ENCODE data around the gene CAMK2A.

The CAMK2A gene

DNA sequence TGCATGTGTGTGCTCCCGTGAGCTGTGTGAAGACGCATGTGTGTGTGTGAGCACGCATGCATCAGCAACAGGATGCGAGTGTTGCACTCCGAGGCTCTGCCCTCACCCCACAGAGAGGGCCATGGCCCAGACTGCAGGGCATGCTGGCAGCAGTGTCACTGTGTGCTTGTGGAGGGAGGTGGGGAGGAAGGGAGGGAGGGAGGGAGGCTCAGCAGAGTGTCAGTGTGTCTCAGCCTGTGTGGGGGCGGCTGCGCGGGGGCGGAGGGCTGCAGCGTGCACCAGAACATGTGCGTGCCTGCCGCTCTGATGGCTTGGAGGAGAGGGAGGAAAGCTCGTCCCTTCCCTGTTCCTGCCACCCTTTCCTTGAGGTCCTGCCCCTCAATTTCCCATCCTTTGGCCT is 5.3 kb downstream of the CAMK2A start:
- Mint-ChIP-seq H3K9me3 (no peaks in the 10 kb centered on the region), H3K27ac (no peak overlapping the region), H3K27me3 (no peaks in the 10 kb centered on the region), H3K4me1 (ENCODE audit: low read depth) (no peaks in the 10 kb centered on the region), H3K4me3 (no peak overlapping the region), H3K36me3 (ENCODE audit: low read depth) (no peaks in the 10 kb centered on the region)

- H3K9me3 Mint-ChIP-seq: no peaks in the 10 kb centered on the region
- no peaks in the 10 kb centered on the region for H3K36me3 Mint-ChIP-seq (ENCODE audit: low read depth)
- no peak overlapping the region for H3K27ac Mint-ChIP-seq
- H3K4me1 Mint-ChIP-seq (ENCODE audit: low read depth): no peaks in the 10 kb centered on the region
- H3K4me3 Mint-ChIP-seq: no peak overlapping the region
- H3K27me3 Mint-ChIP-seq: no peaks in the 10 kb centered on the region
Observed at GRCh38 chr5:150283904-150284303, 5.7 kb downstream of the CAMK2A start.

- no peaks in the 10 kb centered on the region for H3K4me1 Mint-ChIP-seq (ENCODE audit: low read depth)
- no peak overlapping the region for H3K27ac Mint-ChIP-seq
- H3K4me3 Mint-ChIP-seq: no peak overlapping the region
- H3K27me3 Mint-ChIP-seq: no peaks in the 10 kb centered on the region
- no peaks in the 10 kb centered on the region for H3K9me3 Mint-ChIP-seq
- no peaks in the 10 kb centered on the region for H3K36me3 Mint-ChIP-seq (ENCODE audit: low read depth)
Observed at GRCh38 chr5:150281987-150282386, 7.6 kb downstream of the CAMK2A start.

DNA sequence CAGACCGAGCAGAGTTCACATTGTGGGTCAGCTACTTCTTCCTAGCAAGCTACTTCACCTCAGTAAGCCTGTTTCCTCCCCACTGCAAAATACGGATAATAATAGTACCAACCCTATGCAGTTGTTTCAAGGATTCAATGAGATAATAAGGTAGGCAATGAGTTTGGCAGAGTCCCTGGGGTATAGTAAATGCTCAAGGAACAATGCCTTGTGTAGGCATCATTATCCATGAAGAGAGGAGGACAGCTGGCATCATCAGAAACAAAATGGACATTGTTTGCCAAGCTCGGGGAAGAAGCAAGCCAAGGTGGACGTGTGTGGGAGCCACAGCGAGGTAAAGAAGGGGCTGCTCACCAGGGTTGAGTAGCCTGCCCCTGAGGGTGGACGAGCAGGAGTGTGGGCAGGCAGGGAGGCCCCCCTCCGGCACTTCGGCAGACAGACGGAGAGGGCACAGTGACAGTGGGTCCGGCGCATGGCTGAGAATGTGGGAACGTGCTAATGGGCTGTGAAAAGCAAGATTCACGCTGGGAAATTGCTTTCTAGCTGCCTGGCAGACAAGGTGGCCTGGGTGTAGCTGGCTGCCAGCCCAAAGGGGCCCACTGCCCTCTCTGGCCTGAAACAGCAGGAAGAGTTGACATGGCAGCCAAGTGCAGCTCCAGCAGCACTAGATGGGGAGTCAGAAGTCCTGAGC is 10.1 kb downstream of the CAMK2A start:
- H3K9me3 Mint-ChIP-seq: no peaks in the 10 kb centered on the region
- no peak overlapping the region for H3K27ac Mint-ChIP-seq
- no peaks in the 10 kb centered on the region for H3K4me1 Mint-ChIP-seq (ENCODE audit: low read depth)
- H3K4me3 Mint-ChIP-seq: no peak overlapping the region
- no peaks in the 10 kb centered on the region for H3K27me3 Mint-ChIP-seq
- no peaks in the 10 kb centered on the region for H3K36me3 Mint-ChIP-seq (ENCODE audit: low read depth)

GRCh38 chr5:150278916-150279315 is 10.7 kb downstream of the CAMK2A start:
- Mint-ChIP-seq H3K27ac (no peak overlapping the region), H3K4me3 (no peak overlapping the region), H3K4me1 (ENCODE audit: low read depth) (no peaks in the 10 kb centered on the region), H3K9me3 (no peaks in the 10 kb centered on the region), H3K36me3 (ENCODE audit: low read depth) (no peaks in the 10 kb centered on the region), H3K27me3 (no peaks in the 10 kb centered on the region)

- no peak overlapping the region for H3K27ac Mint-ChIP-seq
- no peak overlapping the region for H3K4me3 Mint-ChIP-seq
- no peaks in the 10 kb centered on the region for H3K4me1 Mint-ChIP-seq (ENCODE audit: low read depth)
- no peaks in the 10 kb centered on the region for H3K36me3 Mint-ChIP-seq (ENCODE audit: low read depth)
- no peaks in the 10 kb centered on the region for H3K27me3 Mint-ChIP-seq
- H3K9me3 Mint-ChIP-seq: no peaks in the 10 kb centered on the region
Observed at GRCh38 chr5:150278046-150278730, 11.4 kb downstream of the CAMK2A start.

- no peaks in the 10 kb centered on the region for H3K27me3 Mint-ChIP-seq
- no peaks in the 10 kb centered on the region for H3K36me3 Mint-ChIP-seq (ENCODE audit: low read depth)
- H3K9me3 Mint-ChIP-seq: no peaks in the 10 kb centered on the region
- no peak overlapping the region for H3K27ac Mint-ChIP-seq
- no peaks in the 10 kb centered on the region for H3K4me1 Mint-ChIP-seq (ENCODE audit: low read depth)
- H3K4me3 Mint-ChIP-seq: no peak overlapping the region
Observed at GRCh38 chr5:150277043-150277442, 12.5 kb downstream of the CAMK2A start.

DNA sequence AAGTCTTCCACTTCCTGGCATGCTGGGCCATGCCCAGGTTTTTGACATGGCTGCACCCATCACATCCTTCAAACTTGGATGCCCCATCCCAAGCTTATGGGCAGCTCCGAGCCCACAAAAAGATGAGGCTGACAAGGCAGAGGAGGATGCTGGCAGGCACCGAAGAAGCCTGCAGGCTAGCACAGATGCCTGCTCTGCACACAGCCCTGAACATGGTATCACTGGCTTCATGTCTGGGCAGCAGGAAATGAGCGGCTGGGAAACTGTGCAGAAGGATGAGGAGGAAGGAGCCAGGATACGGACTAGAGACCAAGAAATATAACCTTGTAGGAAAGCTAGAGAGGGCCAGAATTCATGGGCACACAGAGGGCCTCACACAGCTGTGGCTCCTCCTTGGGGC is 14.8 kb downstream of the CAMK2A start:
- Mint-ChIP-seq H3K4me1 (ENCODE audit: low read depth) (no peaks in the 10 kb centered on the region), H3K4me3 (no peak overlapping the region), H3K36me3 (ENCODE audit: low read depth) (no peaks in the 10 kb centered on the region), H3K27me3 (no peaks in the 10 kb centered on the region), H3K27ac (no peak overlapping the region), H3K9me3 (no peaks in the 10 kb centered on the region)

GRCh38 chr5:150272531-150272930 is 17.0 kb downstream of the CAMK2A start:
- Mint-ChIP-seq H3K36me3 (ENCODE audit: low read depth) (no peaks in the 10 kb centered on the region), H3K9me3 (no peaks in the 10 kb centered on the region), H3K27me3 (no peaks in the 10 kb centered on the region), H3K4me3 (no peak overlapping the region), H3K27ac (no peak overlapping the region), H3K4me1 (ENCODE audit: low read depth) (no peaks in the 10 kb centered on the region)

GRCh38 chr5:150271923-150272322 is 17.6 kb downstream of the CAMK2A start:
- Mint-ChIP-seq H3K4me1 (ENCODE audit: low read depth) (no peaks in the 10 kb centered on the region), H3K4me3 (no peak overlapping the region), H3K27me3 (no peaks in the 10 kb centered on the region), H3K9me3 (no peaks in the 10 kb centered on the region), H3K27ac (no peak overlapping the region), H3K36me3 (ENCODE audit: low read depth) (no peaks in the 10 kb centered on the region)

GRCh38 chr5:150271296-150271692 is 18.3 kb downstream of the CAMK2A start:
- Mint-ChIP-seq H3K4me3 (no peak overlapping the region), H3K27me3 (no peaks in the 10 kb centered on the region), H3K9me3 (no peaks in the 10 kb centered on the region)

GRCh38 chr5:150270541-150271295 is 18.9 kb downstream of the CAMK2A start:
- no peaks in the 10 kb centered on the region for H3K4me1 Mint-ChIP-seq (ENCODE audit: low read depth)
- H3K27me3 Mint-ChIP-seq: no peaks in the 10 kb centered on the region
- H3K9me3 Mint-ChIP-seq: no peaks in the 10 kb centered on the region
- no peaks in the 10 kb centered on the region for H3K36me3 Mint-ChIP-seq (ENCODE audit: low read depth)
- H3K27ac Mint-ChIP-seq: no peak overlapping the region
- H3K4me3 Mint-ChIP-seq: no peak overlapping the region

More at GRCh38 chr5:150271296-150271692, 18.3 kb downstream of the CAMK2A start:
- no peaks in the 10 kb centered on the region for H3K36me3 Mint-ChIP-seq (ENCODE audit: low read depth)
- H3K27ac Mint-ChIP-seq: no peak overlapping the region
- H3K4me1 Mint-ChIP-seq (ENCODE audit: low read depth): no peaks in the 10 kb centered on the region

- Mint-ChIP-seq H3K4me1 (ENCODE audit: low read depth) (no peaks in the 10 kb centered on the region), H3K36me3 (ENCODE audit: low read depth) (no peaks in the 10 kb centered on the region), H3K27ac (no peak overlapping the region), H3K27me3 (no peaks in the 10 kb centered on the region), H3K9me3 (no peaks in the 10 kb centered on the region), H3K4me3 (no peak overlapping the region)
Observed at GRCh38 chr5:150266871-150267291, 22.7 kb downstream of the CAMK2A start.

GRCh38 chr5:150265870-150266383 is 23.6 kb downstream of the CAMK2A start:
- no peaks in the 10 kb centered on the region for H3K27me3 Mint-ChIP-seq
- H3K36me3 Mint-ChIP-seq (ENCODE audit: low read depth): no peaks in the 10 kb centered on the region
- no peak overlapping the region for H3K27ac Mint-ChIP-seq
- H3K4me3 Mint-ChIP-seq: no peak overlapping the region
- H3K9me3 Mint-ChIP-seq: no peaks in the 10 kb centered on the region
- H3K4me1 Mint-ChIP-seq (ENCODE audit: low read depth): no peaks in the 10 kb centered on the region
